HCT116 (cell line): ENCODE measurements around the gene OTOA. TPM values are rescaled to one million over a fixed set of nuclear protein-coding genes. Genes with fewer than 3 reads are reported as not detected.
"Not testable (repeated sequence)": the region's sequence is repeated elsewhere in the genome, so short reads cannot be mapped to it uniquely, and the experiment has no call there.

ENCODE experiments used
- ATAC-seq: fragments of 200-7000 bp; cut with Tn5 transposase; 2 replicates; pipeline ENCODE4 v1.9.1; 2020; ENCODE audit warnings: mild to moderate bottlenecking, moderate library complexity
- BruUV-seq: library from RNA; stranded (reverse); fragments of 400-500 nt; replicated peaks from 2 replicates; lab custom pipeline; 2021; lab: Mats Ljungman, UMichigan
- CTCF ChIA-PET: fragments of 300-600 bp; sonication (Branson Sonifier 250); formaldehyde crosslinking; loops from one replicate; lab custom pipeline; 2021; ENCODE audit warnings: antibody characterized with exemption; lab: Charles Lee
- POLR2A ChIA-PET: fragments of 300-600, 350-600 bp; sonication (Branson Sonifier 250); formaldehyde crosslinking; loops from one replicate; lab custom pipeline; 2021; ENCODE audit warnings: antibody characterized with exemption; lab: Charles Lee
- RAD21 ChIA-PET, 2 experiments: fragments of 300-600 bp; sonication (Branson Sonifier 250); formaldehyde crosslinking; loops; one replicate each; lab custom pipeline; 2023; ENCODE audit warnings: low total read pairs in 2 of 2; ENCODE audit not compliant: uncharacterized antibody in 2 of 2, unreplicated experiment in 2 of 2, low non-redundant PET in 1 of 2; lab: Charles Lee
- DNase-seq: peaks from one replicate; pipeline ENCODE4 v3.0.0-alpha.2; 2010; ENCODE audit warnings: low read depth, low spot score
- H2AFZ ChIP-seq: fragments of 200-600 bp; shearing (Covaris generic), sonication (generic); 2 replicates; pipeline ENCODE4 v1.6.1; 2017; ENCODE audit warnings: low read depth, mixed run types, mixed read lengths, antibody characterized with exemption, low read length; ENCODE audit not compliant: poor library complexity, severe bottlenecking
- H3K27ac ChIP-seq: 2 replicates; pipeline ENCODE4 v1.5.1; 2012; ENCODE audit warnings: low read depth, low read length
- H3K27me3 ChIP-seq: fragments of 200-600 bp; sonication (generic); 2 replicates; pipeline ENCODE4 v1.6.1; 2016; ENCODE audit warnings: mixed run types, low read length, mixed read lengths; ENCODE audit not compliant: insufficient read depth
- H3K36me3 ChIP-seq, 2 experiments: fragments of 200-500 bp in 1 of 2; fragments of 200-600 bp in 1 of 2; sonication (Bioruptor generic) in 1 of 2; sonication (generic) in 1 of 2; 2 replicates each; pipeline versions ENCODE4 v1.5.1 to v1.6.1; 2014 to 2016; ENCODE audit warnings: low read length in 2 of 2, inconsistent platforms in 1 of 2, mixed read lengths in 1 of 2, mixed run types in 1 of 2; ENCODE audit not compliant: insufficient read depth in 2 of 2, control insufficient read depth in 1 of 2
- H3K4me1 ChIP-seq, 2 experiments: fragments of 200-600 bp in 1 of 2; sonication (generic) in 1 of 2; 2 replicates each; pipeline versions ENCODE4 v1.5.1 to v1.6.1; 2012 to 2017; ENCODE audit warnings: low read length in 2 of 2, inconsistent platforms in 1 of 2, mild to moderate bottlenecking in 1 of 2, mixed read lengths in 1 of 2, mixed run types in 1 of 2, moderate library complexity in 1 of 2; ENCODE audit not compliant: insufficient read depth in 2 of 2, control insufficient read depth in 1 of 2
- H3K4me2 ChIP-seq: fragments of 200-600 bp; sonication (generic); 2 replicates; pipeline ENCODE4 v1.6.1; 2017; ENCODE audit warnings: mixed run types, low read length, mixed read lengths
- H3K4me3 ChIP-seq, 2 experiments: fragments of 200-600 bp in 1 of 2; sonication (generic) in 1 of 2; replicated peaks in 1 of 2; 2 replicates each; pipeline ENCODE4 v1.5.1; 2011 to 2016; ENCODE audit warnings: low read length in 2 of 2, control low read depth in 1 of 2, low read depth in 1 of 2, mild to moderate bottlenecking in 1 of 2, mixed read lengths in 1 of 2, mixed run types in 1 of 2
- H3K79me2 ChIP-seq: fragments of 200-600 bp; sonication (generic); 2 replicates; pipeline ENCODE4 v1.6.1; 2017; ENCODE audit warnings: mild to moderate bottlenecking, mixed run types, low read length, moderate library complexity, mixed read lengths; ENCODE audit not compliant: insufficient read depth
- H3K9ac ChIP-seq: fragments of 200-600 bp; sonication (generic); 2 replicates; pipeline ENCODE4 v1.6.1; 2016; ENCODE audit warnings: low read length, mixed read lengths
- H3K9me2 ChIP-seq: fragments of 200-600 bp; sonication (generic), shearing (Covaris generic); 2 replicates; pipeline ENCODE4 v1.6.1; 2017; ENCODE audit warnings: mixed run types, mild to moderate bottlenecking, moderate library complexity; ENCODE audit not compliant: insufficient read depth
- H3K9me3 ChIP-seq, 2 experiments: fragments of 200-500 bp in 1 of 2; fragments of 200-600 bp in 1 of 2; sonication (Bioruptor generic) in 1 of 2; sonication (generic) in 1 of 2; 2 replicates each; pipeline ENCODE4 v1.6.1; 2014 to 2017; ENCODE audit warnings: low read length in 2 of 2, mixed read lengths in 2 of 2, inconsistent platforms in 1 of 2, low read depth in 1 of 2, mild to moderate bottlenecking in 1 of 2, mixed run types in 1 of 2, moderate library complexity in 1 of 2; ENCODE audit not compliant: control insufficient read depth in 1 of 2, insufficient read depth in 1 of 2
- H4K20me1 ChIP-seq: fragments of 200-600 bp; sonication (generic), shearing (Covaris generic); 2 replicates; pipeline ENCODE4 v1.6.1; 2017; ENCODE audit warnings: mixed run types, mild to moderate bottlenecking, moderate library complexity; ENCODE audit not compliant: insufficient read depth
- CBX3 ChIP-seq: IDR thresholded peaks from 2 replicates; pipeline ENCODE4 v1.6.1; 2012; ENCODE audit warnings: low read depth
- FOSL1 ChIP-seq: IDR thresholded peaks from 2 replicates; pipeline ENCODE4 v1.6.1; 2012; ENCODE audit warnings: low read depth
- intact Hi-C: fragments of 100-400 bp; cut with micrococcal nuclease; formaldehyde crosslinking; loops from 2 replicates; pipeline ENCODE4 v1.10.0; 2022
- total RNA-seq: library from RNA; stranded (reverse); gene quantifications from one replicate; pipeline ENCODE4 v1.2.1, GENCODE V29; 2021; ENCODE audit not compliant: unreplicated experiment
- TF ChIP-seq, protein P1 (sequence below): IDR thresholded peaks from 2 replicates; pipeline ENCODE4 v1.6.1; 2012

OTOA gene
- total RNA-seq, 1 experiment from 2014 or later: not detected

GRCh38 chr16:21631951-21632575, 31.7 kb upstream of the OTOA start:
- H2AFZ ChIP-seq, ATAC-seq, H3K9me3 ChIP-seq, H3K79me2 ChIP-seq, H3K4me1 ChIP-seq, H3K9me2 ChIP-seq, H3K9ac ChIP-seq, CTCF ChIA-PET, H3K4me3 ChIP-seq, H3K27ac ChIP-seq, BruUV-seq, POLR2A ChIA-PET, H3K27me3 ChIP-seq, H3K36me3 ChIP-seq, DNase-seq, intact Hi-C loops, H4K20me1 ChIP-seq, H3K4me2 ChIP-seq, RAD21 ChIA-PET: not testable (repeated sequence)

DNA sequence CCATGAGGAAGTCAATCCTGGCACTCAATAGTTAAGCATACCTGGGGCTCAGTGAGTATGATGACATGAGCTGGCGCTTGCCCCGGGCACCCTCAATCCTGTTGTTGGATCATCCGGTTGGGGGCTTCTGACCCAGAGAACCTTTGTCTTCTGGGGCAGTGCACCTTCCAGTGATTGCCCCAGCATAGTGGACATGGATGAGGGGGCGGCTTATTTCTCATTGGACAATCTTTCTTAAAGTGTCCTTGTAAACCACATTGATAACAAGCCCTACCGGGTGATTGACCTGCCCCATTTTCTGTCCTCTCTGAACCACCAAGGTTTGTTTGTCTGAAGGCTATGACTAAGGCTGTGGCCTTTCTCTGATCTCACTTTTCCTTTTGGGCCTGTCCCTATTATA, 29.6 kb upstream of the OTOA start:
- BruUV-seq: no TSS peak
- Histone ChIP-seq H3K9me2 (no peaks in the 10 kb centered on the region), H3K9me3 (no peaks in the 10 kb centered on the region), H2AFZ (no peak overlapping the region), H3K4me1 (no peaks in the 10 kb centered on the region), H3K79me2 (no peaks in the 10 kb centered on the region), H3K4me3 (no peak overlapping the region), H4K20me1 (no peaks in the 10 kb centered on the region), H3K36me3 (no peaks in the 10 kb centered on the region), H3K4me2 (no peak overlapping the region), H3K9ac (no peak overlapping the region), H3K27ac (no peak overlapping the region), H3K27me3 (no peaks in the 10 kb centered on the region)
- intact Hi-C loops: no loop called here
- CTCF ChIA-PET: no interaction called here
- ATAC-seq (no peak), DNase-seq (no peak)
- RAD21 ChIA-PET: no interaction called here
- TF ChIP-seq, protein P1, sequence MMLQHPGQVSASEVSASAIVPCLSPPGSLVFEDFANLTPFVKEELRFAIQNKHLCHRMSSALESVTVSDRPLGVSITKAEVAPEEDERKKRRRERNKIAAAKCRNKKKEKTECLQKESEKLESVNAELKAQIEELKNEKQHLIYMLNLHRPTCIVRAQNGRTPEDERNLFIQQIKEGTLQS: no peak
- TF ChIP-seq FOSL1: no peak
- no peak for TF ChIP-seq CBX3
- POLR2A ChIA-PET: no interaction called here

DNA sequence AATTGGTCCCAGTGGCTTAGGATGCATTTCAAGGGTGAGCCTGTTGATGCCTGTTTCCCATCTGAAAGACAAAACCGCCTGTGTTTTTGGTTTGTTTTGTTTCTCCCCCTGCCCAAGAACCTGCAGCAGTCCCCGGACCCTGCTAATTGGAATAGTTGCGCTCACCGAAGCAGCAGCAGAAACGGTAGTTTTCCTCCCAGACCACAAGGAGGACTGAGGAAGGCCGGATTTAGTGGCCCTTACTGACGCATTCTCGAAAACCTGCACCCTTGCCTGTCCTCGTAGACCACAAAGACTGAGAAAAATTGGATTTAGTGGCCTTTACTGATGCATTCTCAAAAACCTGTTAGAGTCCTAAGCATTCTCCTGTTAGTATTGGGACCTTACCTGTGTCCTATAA, 28.1 kb upstream of the OTOA start:
- H3K79me2 ChIP-seq, intact Hi-C loops, H3K9me2 ChIP-seq, RAD21 ChIA-PET, CTCF ChIA-PET, H3K27me3 ChIP-seq, H3K4me1 ChIP-seq, H3K36me3 ChIP-seq, POLR2A ChIA-PET, DNase-seq, H3K4me3 ChIP-seq, H3K27ac ChIP-seq, H3K4me2 ChIP-seq, H3K9me3 ChIP-seq, H2AFZ ChIP-seq, H4K20me1 ChIP-seq, H3K9ac ChIP-seq, ATAC-seq, BruUV-seq: not testable (repeated sequence)
